ENCODE measurements around the gene LRRC61. TPM values are rescaled to one million over a fixed set of nuclear protein-coding genes. Genes with fewer than 3 reads are reported as not detected.
"Not testable (repeated sequence)": the region's sequence is repeated elsewhere in the genome, so short reads cannot be mapped to it uniquely, and the experiment has no call there.

Gene LRRC61
- total RNA-seq, 1 donor from 2014 or later = 28.3 TPM

DNA sequence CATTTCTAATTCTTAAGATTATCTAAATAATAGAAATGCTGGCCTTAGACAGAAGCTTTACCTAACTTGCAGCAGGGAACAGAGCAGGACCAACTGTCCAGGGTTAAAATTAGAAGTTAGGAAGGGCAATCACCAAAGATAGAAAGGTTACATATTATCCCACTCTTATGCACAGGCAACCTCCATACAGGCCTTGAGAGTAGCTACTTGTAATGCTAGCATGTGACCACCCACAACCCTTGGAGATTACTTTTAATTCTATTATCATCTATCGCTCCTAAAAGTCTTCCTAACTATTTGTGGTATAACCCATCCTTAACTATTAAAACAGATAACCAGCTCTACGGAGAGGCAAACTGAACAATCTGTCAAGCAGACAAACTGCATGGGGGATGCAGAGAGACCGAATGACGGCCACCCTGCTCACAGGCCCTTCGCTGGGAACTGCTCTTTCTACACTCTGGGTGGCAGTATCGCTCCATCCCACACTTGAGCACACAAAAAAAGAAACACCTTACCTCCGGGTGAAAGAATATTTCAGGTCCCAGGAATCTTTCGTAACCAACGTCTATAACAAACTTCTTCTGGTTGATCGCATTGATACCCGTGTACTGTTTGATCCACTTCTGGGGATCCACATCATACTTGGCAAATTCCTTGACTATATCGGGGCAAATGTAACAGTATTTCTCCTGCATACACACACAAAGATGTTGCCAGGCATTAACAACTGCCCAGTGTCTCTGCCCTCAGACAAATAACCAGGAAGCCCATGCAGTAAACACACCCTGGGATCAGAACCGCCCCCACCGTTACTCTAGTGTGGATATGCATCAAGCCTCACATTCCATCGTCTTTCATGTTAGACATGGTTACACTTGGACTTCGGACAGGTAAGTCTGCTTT, 37.1 kb upstream of the LRRC61 start:
- TF ChIP-seq CTCF (IDR thresholded peaks at IDR 0.05; ENCODE audit: unreplicated experiment) = peak; percentile 73
- not testable (repeated sequence) for H3K27ac Mint-ChIP-seq; H3K4me1 Mint-ChIP-seq (ENCODE audit: low read depth); H3K27me3 Mint-ChIP-seq; DNase-seq (ENCODE audit: low spot score, unreplicated experiment); H3K36me3 Mint-ChIP-seq (ENCODE audit: insufficient read depth); H3K9me3 Mint-ChIP-seq (ENCODE audit: low read depth); H3K4me3 Mint-ChIP-seq (ENCODE audit: low read depth)

GRCh38 chr7:150287815-150288214, 35.3 kb upstream of the LRRC61 start:
- H3K9me3 Mint-ChIP-seq (ENCODE audit: low read depth); H3K36me3 Mint-ChIP-seq (ENCODE audit: insufficient read depth); H3K4me3 Mint-ChIP-seq (ENCODE audit: low read depth); H3K4me1 Mint-ChIP-seq (ENCODE audit: low read depth); H3K27me3 Mint-ChIP-seq; H3K27ac Mint-ChIP-seq; DNase-seq (ENCODE audit: low spot score, unreplicated experiment): not testable (repeated sequence)

DNA sequence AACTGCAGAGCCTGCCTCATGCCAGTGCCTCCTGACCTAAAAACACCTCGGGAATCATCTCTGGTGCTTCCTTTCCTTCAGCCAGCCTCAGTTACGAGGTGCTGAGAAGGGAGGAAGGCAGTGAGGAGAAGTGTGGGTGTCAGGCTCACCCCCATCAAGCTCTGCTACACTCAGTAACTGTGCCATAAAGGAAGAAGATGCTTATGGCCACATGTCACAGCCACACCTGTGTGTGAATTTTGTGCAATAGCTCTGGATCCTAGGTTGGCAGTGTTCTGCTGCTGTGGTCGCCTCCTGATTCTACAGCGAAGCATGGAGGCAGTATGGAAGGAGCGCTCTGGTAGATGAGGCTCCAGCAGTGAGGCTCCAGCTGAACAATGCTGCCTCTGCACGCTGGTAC, 34.3 kb upstream of the LRRC61 start:
- not testable (repeated sequence) for H3K9me3 Mint-ChIP-seq (ENCODE audit: low read depth); H3K27me3 Mint-ChIP-seq; H3K4me1 Mint-ChIP-seq (ENCODE audit: low read depth); DNase-seq (ENCODE audit: low spot score, unreplicated experiment); H3K4me3 Mint-ChIP-seq (ENCODE audit: low read depth); H3K27ac Mint-ChIP-seq; H3K36me3 Mint-ChIP-seq (ENCODE audit: insufficient read depth)

- DNase-seq (ENCODE audit: low spot score, unreplicated experiment); H3K27me3 Mint-ChIP-seq; H3K4me1 Mint-ChIP-seq (ENCODE audit: low read depth); H3K9me3 Mint-ChIP-seq (ENCODE audit: low read depth); H3K27ac Mint-ChIP-seq; H3K36me3 Mint-ChIP-seq (ENCODE audit: insufficient read depth); H3K4me3 Mint-ChIP-seq (ENCODE audit: low read depth): not testable (repeated sequence)
Measured at GRCh38 chr7:150290317-150290716, 32.8 kb upstream of the LRRC61 start.

GRCh38 chr7:150295027-150295426, 28.1 kb upstream of the LRRC61 start:
- H3K36me3 Mint-ChIP-seq (ENCODE audit: insufficient read depth); H3K27ac Mint-ChIP-seq; H3K9me3 Mint-ChIP-seq (ENCODE audit: low read depth); DNase-seq (ENCODE audit: low spot score, unreplicated experiment); H3K4me1 Mint-ChIP-seq (ENCODE audit: low read depth); H3K27me3 Mint-ChIP-seq; H3K4me3 Mint-ChIP-seq (ENCODE audit: low read depth): not testable (repeated sequence)

- H3K27me3 Mint-ChIP-seq; DNase-seq (ENCODE audit: low spot score, unreplicated experiment); H3K36me3 Mint-ChIP-seq (ENCODE audit: insufficient read depth); H3K4me1 Mint-ChIP-seq (ENCODE audit: low read depth); H3K4me3 Mint-ChIP-seq (ENCODE audit: low read depth); H3K9me3 Mint-ChIP-seq (ENCODE audit: low read depth); H3K27ac Mint-ChIP-seq: not testable (repeated sequence)
Measured at GRCh38 chr7:150295614-150296013, 27.5 kb upstream of the LRRC61 start.

DNA sequence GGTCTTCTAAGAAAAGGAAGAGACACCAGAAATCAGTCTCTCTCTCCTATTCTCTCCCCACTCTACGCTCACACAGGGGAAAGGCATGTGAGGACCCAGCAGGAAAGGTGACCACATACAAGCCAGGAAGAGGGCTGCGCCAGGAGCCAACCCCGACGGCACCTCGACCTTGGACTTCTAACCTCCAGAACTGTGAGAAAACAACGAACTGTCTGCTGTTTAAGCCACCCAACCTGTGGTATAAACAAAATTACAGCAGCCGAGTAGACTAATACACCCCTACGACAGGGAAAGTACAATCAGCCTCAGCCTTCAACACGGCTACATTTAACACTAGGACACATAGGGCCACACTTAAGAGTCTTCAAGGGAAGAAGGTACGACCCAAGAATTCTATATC, 26.4 kb upstream of the LRRC61 start:
- H3K4me3 Mint-ChIP-seq (ENCODE audit: low read depth); H3K36me3 Mint-ChIP-seq (ENCODE audit: insufficient read depth); H3K27ac Mint-ChIP-seq; DNase-seq (ENCODE audit: low spot score, unreplicated experiment); H3K4me1 Mint-ChIP-seq (ENCODE audit: low read depth); H3K27me3 Mint-ChIP-seq; H3K9me3 Mint-ChIP-seq (ENCODE audit: low read depth): not testable (repeated sequence)

- not testable (repeated sequence) for H3K36me3 Mint-ChIP-seq (ENCODE audit: insufficient read depth)
Measured at GRCh38 chr7:150297978-150298377, 25.2 kb upstream of the LRRC61 start.

DNA sequence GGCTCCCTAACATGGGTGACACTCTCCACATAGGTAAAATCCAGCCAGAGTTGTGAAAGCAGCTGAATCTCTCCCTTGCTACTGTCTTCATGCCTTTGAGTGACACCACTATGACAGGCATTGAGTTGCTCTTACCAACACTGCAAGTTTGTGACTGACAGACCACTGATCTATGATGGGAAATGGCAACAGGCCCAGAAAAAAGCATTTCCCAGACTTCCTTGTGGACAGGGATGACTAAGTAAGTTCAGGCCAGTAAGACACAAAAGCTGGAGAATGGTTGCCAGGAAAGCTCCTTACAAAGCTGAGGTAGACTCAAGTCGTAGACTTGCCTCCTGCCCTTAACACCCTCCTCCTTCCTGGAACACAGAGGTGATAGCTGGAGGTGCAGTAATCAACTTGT, 20.2 kb upstream of the LRRC61 start:
- not testable (repeated sequence) for H3K4me3 Mint-ChIP-seq (ENCODE audit: low read depth); H3K9me3 Mint-ChIP-seq (ENCODE audit: low read depth); DNase-seq (ENCODE audit: low spot score, unreplicated experiment); H3K36me3 Mint-ChIP-seq (ENCODE audit: insufficient read depth); H3K27ac Mint-ChIP-seq; H3K27me3 Mint-ChIP-seq; H3K4me1 Mint-ChIP-seq (ENCODE audit: low read depth)

More at GRCh38 chr7:150297978-150298377, 25.2 kb upstream of the LRRC61 start:
- H3K9me3 Mint-ChIP-seq (ENCODE audit: low read depth); H3K4me3 Mint-ChIP-seq (ENCODE audit: low read depth); DNase-seq (ENCODE audit: low spot score, unreplicated experiment); H3K27ac Mint-ChIP-seq; H3K4me1 Mint-ChIP-seq (ENCODE audit: low read depth); H3K27me3 Mint-ChIP-seq: not testable (repeated sequence)

- not testable (repeated sequence) for DNase-seq (ENCODE audit: low spot score, unreplicated experiment); H3K4me1 Mint-ChIP-seq (ENCODE audit: low read depth); H3K27ac Mint-ChIP-seq; H3K4me3 Mint-ChIP-seq (ENCODE audit: low read depth); H3K36me3 Mint-ChIP-seq (ENCODE audit: insufficient read depth); H3K9me3 Mint-ChIP-seq (ENCODE audit: low read depth); H3K27me3 Mint-ChIP-seq
Measured at GRCh38 chr7:150304499-150305258, 18.5 kb upstream of the LRRC61 start.

GRCh38 chr7:150305259-150305902, 17.8 kb upstream of the LRRC61 start:
- H3K4me3 Mint-ChIP-seq (ENCODE audit: low read depth); DNase-seq (ENCODE audit: low spot score, unreplicated experiment); H3K9me3 Mint-ChIP-seq (ENCODE audit: low read depth); H3K27ac Mint-ChIP-seq; H3K27me3 Mint-ChIP-seq; H3K36me3 Mint-ChIP-seq (ENCODE audit: insufficient read depth); H3K4me1 Mint-ChIP-seq (ENCODE audit: low read depth): not testable (repeated sequence)

- H3K4me3 Mint-ChIP-seq (ENCODE audit: low read depth); H3K36me3 Mint-ChIP-seq (ENCODE audit: insufficient read depth); H3K9me3 Mint-ChIP-seq (ENCODE audit: low read depth); H3K4me1 Mint-ChIP-seq (ENCODE audit: low read depth); H3K27ac Mint-ChIP-seq; DNase-seq (ENCODE audit: low spot score, unreplicated experiment); H3K27me3 Mint-ChIP-seq: not testable (repeated sequence)
Measured at GRCh38 chr7:150305903-150306284, 17.3 kb upstream of the LRRC61 start.
